Measurements from ENCODE around the gene PIBF1.

PIBF1 gene

GRCh38 chr13:73039201-73040108 lies 257.5 kb downstream of the PIBF1 start:
- TF ChIP-seq CTCF (IDR thresholded peaks at IDR 0.05; ENCODE audit: borderline replicate concordance, extremely low read depth, low read length, poor library complexity, severe bottlenecking) (no peak), EZH2 (IDR thresholded peaks at IDR 0.05; ENCODE audit: borderline replicate concordance, low read depth, low read length, severe bottlenecking) (no peak)
- ATAC-seq (ENCODE audit: insufficient read depth, low read depth): no peak
- Histone ChIP-seq H3K27ac (ENCODE audit: low read length) (no peak overlapping the region), H3K4me3 (ENCODE audit: low read depth in 1 of 2, low read length in 2 of 2) (no peak overlapping the region), H3K4me2 (ENCODE audit: insufficient read depth, low read length) (no peak overlapping the region), H3K9ac (ENCODE audit: low read depth, low read length) (no peak overlapping the region), H3K27me3 (ENCODE audit: insufficient read depth, low read length, poor library complexity) (no peaks in the 10 kb centered on the region), H2AFZ (ENCODE audit: low read depth, low read length) (no peak overlapping the region), H4K20me1 (ENCODE audit: insufficient read depth, low read length) (no peaks in the 10 kb centered on the region), H3K79me2 (ENCODE audit: insufficient read depth, low read length) (no peaks in the 10 kb centered on the region), H3K9me3 (ENCODE audit: insufficient read depth, low read length, severe bottlenecking) (no peaks in the 10 kb centered on the region), H3K4me1 (ENCODE audit: insufficient read depth, low read length) (no peaks in the 10 kb centered on the region), H3K36me3 (ENCODE audit: insufficient read depth, low read length) (no peaks in the 10 kb centered on the region)
- DNase-seq: no peak

GRCh38 chr13:73040484-73040883 lies 258.6 kb downstream of the PIBF1 start:
- Histone ChIP-seq H2AFZ (ENCODE audit: low read depth, low read length) (no peak overlapping the region), H3K27me3 (ENCODE audit: insufficient read depth, low read length, poor library complexity) (no peaks in the 10 kb centered on the region), H3K36me3 (ENCODE audit: insufficient read depth, low read length) (no peaks in the 10 kb centered on the region), H3K9ac (ENCODE audit: low read depth, low read length) (no peak overlapping the region), H4K20me1 (ENCODE audit: insufficient read depth, low read length) (no peaks in the 10 kb centered on the region), H3K9me3 (ENCODE audit: insufficient read depth, low read length, severe bottlenecking) (no peaks in the 10 kb centered on the region), H3K79me2 (ENCODE audit: insufficient read depth, low read length) (no peaks in the 10 kb centered on the region), H3K4me3 (ENCODE audit: low read depth in 1 of 2, low read length in 2 of 2) (no peak overlapping the region), H3K4me2 (ENCODE audit: insufficient read depth, low read length) (no peak overlapping the region), H3K4me1 (ENCODE audit: insufficient read depth, low read length) (no peaks in the 10 kb centered on the region), H3K27ac (ENCODE audit: low read length) (no peak overlapping the region)
- TF ChIP-seq EZH2 (IDR thresholded peaks at IDR 0.05; ENCODE audit: borderline replicate concordance, low read depth, low read length, severe bottlenecking) (no peak), CTCF (IDR thresholded peaks at IDR 0.05; ENCODE audit: borderline replicate concordance, extremely low read depth, low read length, poor library complexity, severe bottlenecking) (no peak)
- DNase-seq (no peak), ATAC-seq (ENCODE audit: insufficient read depth, low read depth) (no peak)

GRCh38 chr13:73040968-73041596 lies 259.1 kb downstream of the PIBF1 start:
- TF ChIP-seq EZH2 (IDR thresholded peaks at IDR 0.05; ENCODE audit: borderline replicate concordance, low read depth, low read length, severe bottlenecking) (no peak), CTCF (IDR thresholded peaks at IDR 0.05; ENCODE audit: borderline replicate concordance, extremely low read depth, low read length, poor library complexity, severe bottlenecking) (no peak)
- Histone ChIP-seq H3K27me3 (ENCODE audit: insufficient read depth, low read length, poor library complexity) (no peaks in the 10 kb centered on the region), H3K36me3 (ENCODE audit: insufficient read depth, low read length) (no peaks in the 10 kb centered on the region), H3K79me2 (ENCODE audit: insufficient read depth, low read length) (no peaks in the 10 kb centered on the region), H3K4me1 (ENCODE audit: insufficient read depth, low read length) (no peaks in the 10 kb centered on the region), H3K9ac (ENCODE audit: low read depth, low read length) (no peak overlapping the region), H3K4me2 (ENCODE audit: insufficient read depth, low read length) (no peak overlapping the region), H2AFZ (ENCODE audit: low read depth, low read length) (no peak overlapping the region), H3K27ac (ENCODE audit: low read length) (no peak overlapping the region), H3K4me3 (ENCODE audit: low read depth in 1 of 2, low read length in 2 of 2) (no peak overlapping the region), H4K20me1 (ENCODE audit: insufficient read depth, low read length) (no peaks in the 10 kb centered on the region), H3K9me3 (ENCODE audit: insufficient read depth, low read length, severe bottlenecking) (no peaks in the 10 kb centered on the region)
- no peak for ATAC-seq (ENCODE audit: insufficient read depth, low read depth)
- DNase-seq: no peak

Measured in DND-41 (cell line).